Midbrain (tissue), 1 donor: ENCODE data around the gene RALGPS1.

Experiments
- DNase-seq: peaks from one replicate; lab custom pipeline; 2025; lab: John Stamatoyannopoulos, UW

The RALGPS1 gene

GRCh38 chr9:127121628-127122175 is 207.1 kb downstream of the RALGPS1 start:
- DNase-seq, result no peak

DNA sequence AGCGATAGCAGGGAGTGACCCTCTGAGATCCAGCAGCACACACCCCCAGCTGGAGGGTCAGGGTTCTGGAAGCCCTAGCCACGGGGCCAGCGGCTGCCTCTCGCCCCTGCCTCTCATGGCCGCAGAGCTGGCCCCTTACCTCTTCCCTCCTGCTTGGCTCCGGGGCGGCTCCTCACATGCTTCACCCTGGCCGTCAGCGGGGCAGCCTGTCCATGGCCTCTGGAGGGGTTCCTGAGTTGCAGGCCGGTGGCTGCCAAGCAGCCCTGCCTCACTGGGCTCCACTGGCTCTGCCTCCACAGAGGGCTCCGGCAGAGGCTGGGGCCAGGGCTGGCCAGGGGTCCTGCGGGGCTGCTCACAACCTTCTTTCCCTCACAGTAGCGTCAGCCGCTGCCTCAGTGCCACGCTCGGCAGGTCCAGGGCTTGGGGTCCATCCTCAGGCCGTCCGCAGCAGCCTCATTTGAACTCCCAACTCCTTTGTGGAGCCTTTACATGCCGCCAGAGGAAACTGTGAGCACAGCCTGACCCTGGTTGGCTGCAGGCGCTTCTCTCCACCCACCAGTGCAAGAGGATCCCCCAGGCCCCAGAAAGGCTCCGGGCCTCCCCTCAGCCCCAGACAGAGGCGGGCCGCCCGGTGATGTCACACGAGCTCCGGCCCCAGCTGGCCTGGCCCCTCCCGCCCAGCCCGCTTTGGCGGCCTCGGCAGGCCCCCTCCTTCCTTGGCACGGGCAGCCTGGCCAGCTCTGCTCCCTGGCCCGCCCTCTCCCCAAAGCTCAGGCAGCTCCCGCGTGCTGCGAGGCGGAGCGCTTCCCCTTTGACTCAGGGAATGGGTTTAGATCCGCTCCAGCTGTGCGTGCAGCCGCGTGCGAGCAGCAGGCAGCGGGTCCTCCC is 207.8 kb downstream of the RALGPS1 start, which contains the start of gene ANGPTL2:
Gene ANGPTL2 (minus strand): TSS at position 460 of the 888 bp plus-strand sequence. CDS start 13,904 bp downstream, outside the sequence.
- DNase-seq, result peak; percentile 93

- DNase-seq, result no peak
These were observed 208.7 kb downstream of the RALGPS1 start for GRCh38 chr9:127123064-127123890.

DNA sequence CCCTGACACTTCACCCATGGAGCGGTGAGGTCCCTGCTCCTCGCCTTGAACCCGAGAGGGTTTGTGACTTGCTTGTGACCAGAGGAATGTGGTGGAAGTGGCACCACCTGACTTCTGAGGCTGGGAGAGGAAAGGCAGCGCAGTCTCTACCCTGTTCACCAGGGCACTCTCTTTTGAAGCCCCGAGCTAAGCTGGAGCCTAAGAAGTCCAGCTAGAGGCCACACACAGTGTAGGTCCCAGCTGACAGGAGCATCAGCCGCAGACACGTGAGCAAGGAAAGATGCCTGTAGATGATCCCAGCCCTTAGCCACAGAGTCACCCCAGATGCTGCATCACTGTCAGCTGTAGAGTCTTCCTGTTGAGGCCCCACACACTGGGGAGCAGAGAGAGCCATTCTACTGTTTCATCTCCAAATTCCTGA is 209.5 kb downstream of the RALGPS1 start:
- DNase-seq, result no peak

DNA sequence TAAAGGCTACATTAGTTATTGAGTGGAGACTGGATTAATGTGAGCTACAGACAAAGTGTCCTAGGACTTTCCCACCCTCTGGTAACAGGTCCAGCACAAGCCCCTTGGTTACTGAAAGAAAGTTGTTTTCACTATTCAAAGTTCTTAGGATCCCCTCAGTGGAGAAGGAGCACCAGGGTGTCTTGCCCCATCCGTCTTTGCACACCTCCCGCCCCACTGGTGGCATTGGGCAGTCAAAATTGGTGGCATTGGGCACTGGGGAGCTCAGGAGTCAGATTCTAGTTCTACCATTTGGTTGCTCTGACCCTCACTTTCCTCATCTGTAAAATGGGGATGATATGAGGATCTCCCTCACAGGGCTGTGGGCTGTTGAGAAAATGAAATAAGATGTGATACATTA is 210.2 kb downstream of the RALGPS1 start:
- DNase-seq, result no peak

- DNase-seq, result no peak
These were observed 212.4 kb downstream of the RALGPS1 start for GRCh38 chr9:127126971-127127370.

DNA sequence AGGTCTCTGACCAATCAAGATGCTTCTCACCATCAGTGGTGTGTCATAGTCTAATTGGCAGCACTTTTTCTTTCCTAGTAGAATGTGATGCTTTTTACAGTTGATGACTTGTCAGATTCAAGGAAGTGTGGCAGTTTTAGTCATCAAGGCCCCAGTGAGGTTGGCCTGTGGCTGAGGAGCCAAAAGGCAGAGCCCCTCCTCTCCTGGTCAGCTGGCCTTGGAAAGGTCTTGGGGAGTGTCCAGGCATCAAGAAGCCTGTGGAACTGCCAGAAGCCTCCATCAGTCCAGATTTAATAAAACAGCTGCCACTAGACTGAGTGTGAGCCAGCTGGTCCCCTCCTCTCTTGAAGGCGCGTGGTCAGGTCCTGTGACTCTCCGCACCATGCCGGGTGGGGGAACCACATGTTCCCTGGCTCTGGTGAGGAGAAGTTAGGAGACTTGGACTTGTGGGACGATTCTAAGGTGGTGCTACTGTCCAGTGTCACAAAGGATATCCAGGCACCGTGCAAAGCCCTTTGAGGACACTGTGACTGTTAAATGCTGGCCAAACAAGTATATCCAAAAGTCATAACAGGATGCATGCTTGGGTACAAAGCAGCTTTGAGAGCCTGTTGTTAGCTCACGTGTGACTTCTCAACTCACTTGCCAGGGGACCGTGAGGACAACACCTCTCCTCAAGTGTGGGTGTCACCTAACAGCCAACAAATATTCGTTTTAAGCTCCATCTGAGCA is 213.9 kb downstream of the RALGPS1 start:
- DNase-seq, result no peak

- DNase-seq, result no peak
These were observed 214.6 kb downstream of the RALGPS1 start for GRCh38 chr9:127129073-127129717.

- DNase-seq, result no peak
These were observed 215.1 kb downstream of the RALGPS1 start for GRCh38 chr9:127129718-127130085.

DNA sequence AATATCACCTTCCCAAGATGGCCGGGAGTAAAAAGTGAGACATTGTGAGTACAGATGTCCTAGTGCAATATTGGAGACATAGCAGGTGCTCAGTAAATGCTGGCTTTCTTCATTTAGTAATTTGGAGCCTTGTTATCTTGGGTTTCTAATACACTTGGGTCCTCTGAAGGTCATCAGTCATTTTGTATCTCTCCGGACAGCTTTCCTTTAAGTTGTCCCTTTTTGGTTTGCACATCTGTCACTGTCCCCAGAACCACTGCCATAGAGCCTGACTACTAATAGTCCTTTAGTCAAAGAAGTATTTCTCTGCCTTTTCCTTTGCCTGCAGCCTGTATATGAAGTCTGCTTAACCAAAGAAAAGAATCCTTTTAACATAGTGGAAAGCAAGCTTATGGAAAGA is 215.7 kb downstream of the RALGPS1 start:
- no peak for DNase-seq

- peak; percentile 68 for DNase-seq
These were observed 216.3 kb downstream of the RALGPS1 start for GRCh38 chr9:127130661-127131538.

- no peak for DNase-seq
These were observed 217.3 kb downstream of the RALGPS1 start for GRCh38 chr9:127131871-127132270.

DNA sequence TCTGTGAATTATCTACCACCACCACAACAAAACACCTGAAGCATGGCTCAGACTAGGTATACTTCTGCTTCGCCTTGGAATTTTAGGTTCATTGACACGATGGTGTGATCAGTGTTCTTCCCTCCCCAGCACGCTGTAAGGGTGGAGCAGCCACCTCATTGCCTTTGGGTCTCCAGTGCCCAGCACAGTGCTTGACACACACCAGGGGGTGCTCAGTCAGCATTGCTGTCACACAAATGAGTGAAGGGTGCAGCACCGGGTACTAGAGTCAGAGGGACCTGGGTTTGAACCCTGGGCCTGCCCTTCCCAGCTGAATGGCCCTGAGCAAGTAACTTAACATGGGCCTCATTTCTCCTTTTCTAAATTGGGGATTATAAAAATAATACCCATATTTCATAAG is 217.8 kb downstream of the RALGPS1 start:
- no peak for DNase-seq

GRCh38 chr9:127132921-127133647 is 218.5 kb downstream of the RALGPS1 start:
- peak; percentile 36 for DNase-seq

- peak; percentile 79 for DNase-seq
These were observed 219.2 kb downstream of the RALGPS1 start for GRCh38 chr9:127133739-127134167.

GRCh38 chr9:127135056-127135745 is 220.6 kb downstream of the RALGPS1 start:
- no peak for DNase-seq

GRCh38 chr9:127136081-127136879 is 221.7 kb downstream of the RALGPS1 start:
- no peak for DNase-seq
